ENCODE data around the gene B3GAT3.
"Not testable (repeated sequence)": the region's sequence is repeated elsewhere in the genome, so short reads cannot be mapped to it uniquely, and the experiment has no call there.

B3GAT3 gene

GRCh38 chr11:62575837-62576236 is 45.9 kb downstream of the B3GAT3 start:
- DNase-seq (ENCODE audit: low read depth in 2 of 2) = no peak
- H3K4me3 ChIP-seq (replicated peaks in 1 of 2; ENCODE audit: low read depth in 2 of 2, low read length in 2 of 2) = peak overlapping the region in 1 of 2 donors; percentile 70
- no peak for TF ChIP-seq CTCF (IDR thresholded peaks at IDR 0.05; ENCODE audit: low read depth, low read length)

- no peak for TF ChIP-seq CTCF (IDR thresholded peaks at IDR 0.05; ENCODE audit: low read depth, low read length)
- DNase-seq (ENCODE audit: low read depth in 2 of 2) = no peak
- H3K4me3 ChIP-seq (replicated peaks in 1 of 2; ENCODE audit: low read depth in 2 of 2, low read length in 2 of 2) = peak overlapping the region; percentile 65 to 70
These were observed 46.6 kb downstream of the B3GAT3 start for GRCh38 chr11:62575156-62575555.

GRCh38 chr11:62574363-62575071 is 47.3 kb downstream of the B3GAT3 start:
- peak; percentile 37 to 42 for DNase-seq (ENCODE audit: low read depth in 2 of 2)
- no peak for TF ChIP-seq CTCF (IDR thresholded peaks at IDR 0.05; ENCODE audit: low read depth, low read length)
- peak overlapping the region; percentile 65 to 70 for H3K4me3 ChIP-seq (replicated peaks in 1 of 2; ENCODE audit: low read depth in 2 of 2, low read length in 2 of 2)

GRCh38 chr11:62573592-62574362 is 48.0 kb downstream of the B3GAT3 start, which contains the start of gene EEF1G:
EEF1G (minus strand) TSS chr11:62573891; CDS start chr11:62573842, 49 bp downstream.
- H3K4me3 ChIP-seq (replicated peaks in 1 of 2; ENCODE audit: low read depth in 2 of 2, low read length in 2 of 2) = peak within 1 kb of the TSS; percentile 95
- no peak for TF ChIP-seq CTCF (IDR thresholded peaks at IDR 0.05; ENCODE audit: low read depth, low read length)
- DNase-seq (ENCODE audit: low read depth in 2 of 2) = peak; percentile 100

GRCh38 chr11:62573006-62573591 is 48.7 kb downstream of the B3GAT3 start:
- peak in 1 of 2 donors; percentile 37 for DNase-seq (ENCODE audit: low read depth in 2 of 2)
- TF ChIP-seq CTCF (IDR thresholded peaks at IDR 0.05; ENCODE audit: low read depth, low read length) = no peak
- peak overlapping the region; percentile 95 for H3K4me3 ChIP-seq (replicated peaks in 1 of 2; ENCODE audit: low read depth in 2 of 2, low read length in 2 of 2)

- peak overlapping the region; percentile 95 for H3K4me3 ChIP-seq (replicated peaks in 1 of 2; ENCODE audit: low read depth in 2 of 2, low read length in 2 of 2)
- no peak for DNase-seq (ENCODE audit: low read depth in 2 of 2)
- TF ChIP-seq CTCF (IDR thresholded peaks at IDR 0.05; ENCODE audit: low read depth, low read length) = no peak
These were observed 49.4 kb downstream of the B3GAT3 start for GRCh38 chr11:62572431-62572830.

- DNase-seq (ENCODE audit: low read depth in 2 of 2); H3K4me3 ChIP-seq (replicated peaks in 1 of 2; ENCODE audit: low read depth in 2 of 2, low read length in 2 of 2): not testable (repeated sequence)
These were observed 50.3 kb downstream of the B3GAT3 start for GRCh38 chr11:62571493-62571892.

- not testable (repeated sequence) for H3K4me3 ChIP-seq (replicated peaks in 1 of 2; ENCODE audit: low read depth in 2 of 2, low read length in 2 of 2)
These were observed 50.9 kb downstream of the B3GAT3 start for GRCh38 chr11:62570903-62571302.

More at GRCh38 chr11:62570903-62571302, 50.9 kb downstream of the B3GAT3 start:
- not testable (repeated sequence) for DNase-seq (ENCODE audit: low read depth in 2 of 2)
